Esophagus muscularis mucosa (tissue), 4 donors: ENCODE data around the gene TTLL5. TPM values are rescaled to one million over a fixed set of nuclear protein-coding genes. Genes with fewer than 3 reads are reported as not detected.

ENCODE experiments used
- DNase-seq: peaks from one replicate; pipeline ENCODE4 v3.0.0-alpha.2; 2017; ENCODE audit errors: extremely low spot score
- H3K27ac ChIP-seq, 4 donors: fragments of 200-600 bp; sonication (generic); replicated peaks in 1 of 4; 1 replicate in 3 of 4; 2 replicates in 1 of 4; pipeline ENCODE4 v1.5.1; 2016 to 2019; ENCODE audit warnings: mild to moderate bottlenecking in 1 of 4
- H3K27me3 ChIP-seq, 4 donors: fragments of 200-600 bp; sonication (generic); one replicate each; pipeline versions ENCODE4 v1.5.1 to v1.6.0; 2016 to 2019
- H3K36me3 ChIP-seq, 4 donors: fragments of 200-600 bp; sonication (generic); one replicate each; pipeline ENCODE4 v1.5.1; 2016 to 2019
- H3K4me1 ChIP-seq, 4 donors: fragments of 200-600 bp; sonication (generic); one replicate each; pipeline ENCODE4 v1.5.1; 2016 to 2019
- H3K4me3 ChIP-seq, 4 donors: fragments of 200-600 bp; sonication (generic); 1 replicate in 2 of 4; 2 replicates in 2 of 4; pipeline ENCODE4 v1.5.1; 2016 to 2019; ENCODE audit warnings: mild to moderate bottlenecking in 4 of 4, moderate library complexity in 1 of 4
- H3K9me3 ChIP-seq, 4 donors: fragments of 200-600 bp; sonication (generic); 1 replicate in 3 of 4; 2 replicates in 1 of 4; pipeline ENCODE4 v1.5.1; 2016 to 2019
- EP300 ChIP-seq: sonication (generic); formaldehyde crosslinking; IDR thresholded peaks from one replicate; pipeline ENCODE4 v1.6.1; 2017; ENCODE audit warnings: antibody characterized with exemption
- POLR2A ChIP-seq: fragments of 450-650 bp; IDR thresholded peaks from one replicate; pipeline ENCODE4 v1.6.1; 2017; ENCODE audit warnings: antibody characterized with exemption, moderate library complexity, mild to moderate bottlenecking, low read depth
- POLR2AphosphoS5 ChIP-seq, 2 donors: sonication (generic); formaldehyde crosslinking; IDR thresholded peaks; one replicate each; pipeline ENCODE4 v1.6.1; 2017; ENCODE audit warnings: antibody characterized with exemption in 2 of 2
- WGBS: methylation state at CpG from one replicate; pipeline ENCODE4 v1.1.5; 2018; 5-methylcytosine and 5-hydroxymethylcytosine counted together
- intact Hi-C: fragments of 100-400 bp; cut with DNase I; formaldehyde crosslinking; loops from one replicate; pipeline ENCODE4 v1.15.1; 2023
- total RNA-seq, 4 donors: library from RNA; depleted of rRNA; stranded (reverse); fragments of >200 nt; gene quantifications; one replicate each; pipeline versions ENCODE4 v1.1.0 to v1.2.1, GENCODE V29; 2016
- TF ChIP-seq, protein P1 (sequence below), 3 experiments: fragments of 200-600 bp in 2 of 3; fragments of 450-650 bp in 1 of 3; sonication (generic) in 2 of 3; IDR thresholded peaks; one replicate each; pipeline ENCODE4 v1.5.1; 2017 to 2019; ENCODE audit warnings: antibody characterized with exemption in 3 of 3, mild to moderate bottlenecking in 2 of 3, moderate library complexity in 1 of 3

Gene TTLL5
- total RNA-seq, 4 donors from 2014 or later: 16.9 to 26.6 (median 21.2) TPM

DNA sequence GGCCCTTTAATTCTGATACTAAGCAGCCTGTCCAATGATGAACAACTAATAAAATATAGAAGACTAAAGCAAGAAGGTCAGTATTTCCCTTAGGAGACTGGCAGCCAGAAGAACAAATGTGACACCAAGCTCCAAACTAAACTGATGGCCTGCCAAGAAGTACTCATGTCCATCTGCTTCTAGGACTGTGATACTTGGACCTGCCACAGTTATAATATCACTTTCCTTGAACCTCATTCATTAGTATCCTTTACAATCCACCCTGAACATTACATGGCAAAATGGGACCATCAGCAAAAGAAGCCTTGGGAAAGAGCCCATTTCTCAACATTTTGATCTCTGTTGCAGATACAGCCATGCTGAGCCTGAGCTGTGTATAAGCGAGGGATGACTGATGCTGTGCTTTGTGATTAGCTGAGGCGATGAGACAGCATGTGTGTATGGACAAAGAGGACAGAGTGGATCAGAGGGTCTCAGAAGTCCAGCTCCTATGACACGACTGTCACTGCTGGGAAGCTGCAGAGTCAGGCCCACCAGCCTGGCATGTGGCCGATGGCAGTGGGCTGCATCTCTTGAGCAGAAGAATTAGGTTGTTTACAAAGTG, 246.8 kb downstream of the TTLL5 start:
- no peak for DNase-seq
- H3K27me3 ChIP-seq: no peaks in the 10 kb centered on the region
- WGBS: 87% methylated on average over 4 of the region's 4 CpGs
- H3K9me3 ChIP-seq: no peaks in the 10 kb centered on the region
- no peak overlapping the region for H3K27ac ChIP-seq
- TF ChIP-seq POLR2AphosphoS5 (IDR thresholded peaks at IDR 0.05): no peak
- no peak for TF ChIP-seq EP300
- no peak overlapping the region for H3K4me3 ChIP-seq
- peaks cover 8 to 17% (median 11%) of the 10 kb centered on the region in 4 donors for H3K4me1 ChIP-seq
- intact Hi-C loops: loop anchor here (2.0 to 10.0 kb wide), 3 partner anchors 71 to 196 kb away; no protein-coding TSS in a partner anchor
- H3K36me3 ChIP-seq: peaks cover 0 to 4% (median 0%) of the 10 kb centered on the region in 4 donors

DNA sequence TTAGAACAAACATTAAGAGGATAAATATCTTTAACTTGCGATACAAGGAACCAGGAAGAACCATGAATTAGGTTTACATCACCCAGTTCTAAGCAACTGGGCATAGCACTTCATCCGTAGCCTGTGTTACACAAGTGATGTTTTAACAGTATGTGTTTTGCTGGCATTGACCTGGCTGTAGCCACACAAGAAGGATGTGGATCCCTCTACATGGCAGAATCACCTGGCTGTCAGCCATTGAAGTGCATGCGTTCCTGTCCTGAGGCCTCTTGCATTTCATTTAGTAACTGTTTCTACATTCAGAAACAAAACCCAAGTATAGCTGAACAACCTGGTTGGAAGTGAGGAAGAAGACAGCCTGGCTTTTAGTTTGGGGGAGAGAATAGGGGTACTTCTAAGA, 248.6 kb downstream of the TTLL5 start:
- WGBS: 91% methylated on average over 3 of the region's 3 CpGs

DNA sequence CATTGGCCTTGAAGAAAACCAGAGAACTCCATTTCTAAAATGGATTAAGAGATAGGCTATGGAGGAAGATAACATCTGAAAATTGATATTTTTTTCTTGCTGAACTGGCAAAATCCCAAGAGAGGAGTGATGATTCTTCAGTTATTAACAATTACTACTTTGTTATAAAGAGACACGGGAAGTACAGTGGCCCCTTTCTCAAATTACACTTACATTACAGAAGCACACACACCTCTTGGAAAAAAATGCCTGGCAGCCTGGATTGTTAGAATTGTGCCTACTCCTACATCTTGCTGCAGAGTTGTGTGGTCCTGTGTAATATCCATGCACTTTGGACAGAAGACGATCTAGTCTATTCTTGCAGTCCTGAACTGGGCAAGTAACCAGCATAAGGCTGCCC, 249.0 kb downstream of the TTLL5 start:
- DNase-seq: no peak
- Histone ChIP-seq H3K4me3 (no peak overlapping the region), H3K9me3 (no peaks in the 10 kb centered on the region), H3K36me3 (peaks cover 0 to 4% (median 0%) of the 10 kb centered on the region in 4 donors), H3K27me3 (no peaks in the 10 kb centered on the region), H3K4me1 (peaks cover 8 to 14% (median 11%) of the 10 kb centered on the region in 4 donors), H3K27ac (no peak overlapping the region)
- WGBS: 79% methylated on average over 2 of the region's 2 CpGs
- TF ChIP-seq, protein P1, sequence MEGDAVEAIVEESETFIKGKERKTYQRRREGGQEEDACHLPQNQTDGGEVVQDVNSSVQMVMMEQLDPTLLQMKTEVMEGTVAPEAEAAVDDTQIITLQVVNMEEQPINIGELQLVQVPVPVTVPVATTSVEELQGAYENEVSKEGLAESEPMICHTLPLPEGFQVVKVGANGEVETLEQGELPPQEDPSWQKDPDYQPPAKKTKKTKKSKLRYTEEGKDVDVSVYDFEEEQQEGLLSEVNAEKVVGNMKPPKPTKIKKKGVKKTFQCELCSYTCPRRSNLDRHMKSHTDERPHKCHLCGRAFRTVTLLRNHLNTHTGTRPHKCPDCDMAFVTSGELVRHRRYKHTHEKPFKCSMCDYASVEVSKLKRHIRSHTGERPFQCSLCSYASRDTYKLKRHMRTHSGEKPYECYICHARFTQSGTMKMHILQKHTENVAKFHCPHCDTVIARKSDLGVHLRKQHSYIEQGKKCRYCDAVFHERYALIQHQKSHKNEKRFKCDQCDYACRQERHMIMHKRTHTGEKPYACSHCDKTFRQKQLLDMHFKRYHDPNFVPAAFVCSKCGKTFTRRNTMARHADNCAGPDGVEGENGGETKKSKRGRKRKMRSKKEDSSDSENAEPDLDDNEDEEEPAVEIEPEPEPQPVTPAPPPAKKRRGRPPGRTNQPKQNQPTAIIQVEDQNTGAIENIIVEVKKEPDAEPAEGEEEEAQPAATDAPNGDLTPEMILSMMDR (IDR thresholded peaks at IDR 0.05): no peak
- TF ChIP-seq POLR2A (no peak), POLR2AphosphoS5 (IDR thresholded peaks at IDR 0.05) (no peak), EP300 (no peak)
- intact Hi-C loops: no loop called here

More for the DNA sequence above, 248.6 kb downstream of the TTLL5 start:
- Histone ChIP-seq H3K27ac (no peak overlapping the region), H3K9me3 (no peaks in the 10 kb centered on the region), H3K4me1 (peaks cover 8 to 17% (median 11%) of the 10 kb centered on the region in 4 donors), H3K27me3 (no peaks in the 10 kb centered on the region), H3K36me3 (peaks cover 0 to 4% (median 0%) of the 10 kb centered on the region in 4 donors), H3K4me3 (no peak overlapping the region)
- TF ChIP-seq, protein P1 (IDR thresholded peaks at IDR 0.05): no peak
- no peak for TF ChIP-seq EP300
- no peak for TF ChIP-seq POLR2AphosphoS5 (IDR thresholded peaks at IDR 0.05)
- TF ChIP-seq POLR2A: no peak
- intact Hi-C loops: loop anchor here (5.0 to 10.0 kb wide), 2 partner anchors 115 to 197 kb away; no protein-coding TSS in a partner anchor
- DNase-seq: no peak

DNA sequence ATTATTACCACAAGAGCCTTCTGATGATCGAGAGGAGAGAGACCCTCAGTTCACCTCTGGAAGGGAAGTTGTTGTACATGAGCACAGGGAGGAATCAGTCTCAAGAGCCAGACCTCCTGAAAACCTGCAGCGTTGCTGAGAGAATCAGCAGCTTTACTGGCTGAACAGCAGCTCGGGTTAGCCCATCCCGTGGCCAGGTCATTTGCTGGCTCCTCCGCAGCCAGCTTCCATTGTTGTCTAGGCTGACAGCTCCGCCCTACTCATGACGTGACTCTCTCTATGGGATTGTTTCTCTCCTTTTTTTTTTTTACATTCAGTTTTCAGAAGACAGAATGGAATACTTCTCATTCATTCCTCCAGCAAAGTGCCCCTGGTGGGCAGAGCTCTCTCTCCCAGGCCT, 250.8 kb downstream of the TTLL5 start:
- TF ChIP-seq POLR2A (no peak), EP300 (no peak), POLR2AphosphoS5 (IDR thresholded peaks at IDR 0.05) (no peak)
- TF ChIP-seq, protein P1 (IDR thresholded peaks at IDR 0.05): no peak
- Histone ChIP-seq H3K4me3 (no peak overlapping the region), H3K36me3 (peaks cover 0 to 4% (median 0%) of the 10 kb centered on the region in 4 donors), H3K27ac (no peak overlapping the region), H3K27me3 (no peaks in the 10 kb centered on the region), H3K4me1 (peaks cover 0 to 1% (median under 1%) of the 10 kb centered on the region in 4 donors), H3K9me3 (no peaks in the 10 kb centered on the region)
- intact Hi-C loops: no loop called here
- 66% methylated on average over 7 of the region's 7 CpGs for WGBS
- DNase-seq: no peak

DNA sequence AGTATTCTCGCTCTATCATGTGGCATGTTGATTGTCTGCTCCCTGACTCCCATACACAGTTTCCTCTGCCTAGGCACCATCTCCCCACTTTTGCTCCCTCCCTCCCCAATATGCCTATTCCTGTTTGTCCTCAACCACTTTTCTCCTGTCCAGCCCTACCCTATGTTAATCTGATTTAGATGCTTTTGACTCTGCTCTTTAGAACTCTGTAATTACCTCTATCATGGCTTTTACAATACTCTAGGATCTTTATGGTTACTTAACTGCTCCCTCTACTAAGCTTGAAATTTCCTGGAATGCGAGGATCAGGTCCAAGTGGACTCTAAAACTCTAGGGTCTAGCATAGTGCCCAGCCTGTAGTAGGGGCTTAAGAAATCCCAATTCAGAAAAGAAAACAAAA, 252.1 kb downstream of the TTLL5 start:
- H3K27ac ChIP-seq: no peak overlapping the region
- no peaks in the 10 kb centered on the region for H3K27me3 ChIP-seq
- no peak for DNase-seq
- TF ChIP-seq, protein P1 (IDR thresholded peaks at IDR 0.05): no peak
- TF ChIP-seq EP300: no peak
- TF ChIP-seq POLR2A: no peak
- TF ChIP-seq POLR2AphosphoS5 (IDR thresholded peaks at IDR 0.05): no peak
- H3K9me3 ChIP-seq: no peaks in the 10 kb centered on the region
- H3K36me3 ChIP-seq: peaks cover 0 to 6% (median 0%) of the 10 kb centered on the region in 4 donors
- H3K4me3 ChIP-seq: no peak overlapping the region
- intact Hi-C loops: no loop called here
- H3K4me1 ChIP-seq: no peaks in the 10 kb centered on the region
- 100% methylated on average over 2 of the region's 2 CpGs for WGBS
